Vagina (tissue), 2 donors: Measurements from ENCODE around the gene TNFRSF1B. TPM values are rescaled to one million over a fixed set of nuclear protein-coding genes. Genes with fewer than 3 reads are reported as not detected.
A peak's percentile ranks its signal among the peaks of the same experiment; 100 is the strongest.

Experiments
- DNase-seq, 2 donors: peaks; one replicate each; pipeline ENCODE4 v3.0.0-alpha.2; 2017; ENCODE audit errors: extremely low spot score in 2 of 2
- H3K27ac ChIP-seq: fragments of 200-600 bp; sonication (generic); one replicate; pipeline ENCODE4 v1.5.1; 2019
- H3K27me3 ChIP-seq: fragments of 200-600 bp; sonication (generic); one replicate; pipeline ENCODE4 v1.5.1; 2019
- H3K36me3 ChIP-seq, 2 donors: fragments of 200-600 bp; sonication (generic); one replicate each; pipeline ENCODE4 v1.5.1; 2017 to 2019
- H3K4me1 ChIP-seq: fragments of 200-600 bp; sonication (generic); one replicate; pipeline ENCODE4 v1.5.1; 2019
- H3K4me3 ChIP-seq, 2 donors: fragments of 200-600 bp; sonication (generic); 1 replicate in 1 of 2; 2 replicates in 1 of 2; pipeline ENCODE4 v1.5.1; 2016 to 2019
- H3K9me3 ChIP-seq: fragments of 200-600 bp; sonication (generic); one replicate; pipeline ENCODE4 v1.5.1; 2019
- CTCF ChIP-seq, 3 experiments: fragments of 450-650 bp in 2 of 3; fragments of 200-600 bp in 1 of 3; sonication (generic) in 1 of 3; IDR thresholded peaks; one replicate each; pipeline ENCODE4 v1.5.1; 2017 to 2019; ENCODE audit warnings: antibody characterized with exemption in 3 of 3, mild to moderate bottlenecking in 2 of 3, moderate library complexity in 2 of 3
- POLR2A ChIP-seq, 2 donors: fragments of 450-650 bp; IDR thresholded peaks; one replicate each; pipeline ENCODE4 v1.6.1; 2017; ENCODE audit warnings: antibody characterized with exemption in 2 of 2, mild to moderate bottlenecking in 2 of 2, moderate library complexity in 2 of 2
- POLR2AphosphoS5 ChIP-seq, 2 donors: sonication (generic); formaldehyde crosslinking; IDR thresholded peaks; one replicate each; pipeline ENCODE4 v1.9.0; 2017; ENCODE audit warnings: antibody characterized with exemption in 2 of 2, mild to moderate bottlenecking in 2 of 2, low read depth in 1 of 2; ENCODE audit not compliant: insufficient read depth in 1 of 2
- intact Hi-C: fragments of 100-400 bp; cut with DNase I; formaldehyde crosslinking; loops from one replicate; pipeline ENCODE4 v1.15.1; 2023
- total RNA-seq: library from RNA; depleted of rRNA; stranded (reverse); fragments of >200 nt; gene quantifications from one replicate; pipeline ENCODE4 v1.2.3, GENCODE V29; 2016

Gene TNFRSF1B
- total RNA-seq, 1 donor from 2014 or later = 41.0 TPM

GRCh38 chr1:12177156-12177998 lies 10.6 kb downstream of the TNFRSF1B start:
- Histone ChIP-seq H3K27ac (peak overlapping the region; percentile 80), H3K9me3 (no peaks in the 10 kb centered on the region), H3K36me3 (no peaks in the 10 kb centered on the region), H3K4me3 (no peak overlapping the region), H3K4me1 (peaks cover 93% of the 10 kb centered on the region), H3K27me3 (no peaks in the 10 kb centered on the region)
- DNase-seq = no peak
- no peak for TF ChIP-seq POLR2AphosphoS5 (IDR thresholded peaks at IDR 0.05; ENCODE audit: insufficient read depth in 1 of 2, low read depth in 1 of 2)
- no peak for TF ChIP-seq POLR2A (IDR thresholded peaks at IDR 0.05)
- no peak for TF ChIP-seq CTCF (IDR thresholded peaks at IDR 0.05)
- intact Hi-C loops = no loop called here

- Histone ChIP-seq H3K4me1 (peaks cover 93% of the 10 kb centered on the region), H3K36me3 (no peaks in the 10 kb centered on the region), H3K27me3 (no peaks in the 10 kb centered on the region), H3K4me3 (no peak overlapping the region), H3K27ac (peak overlapping the region; percentile 80), H3K9me3 (no peaks in the 10 kb centered on the region)
- no peak for TF ChIP-seq POLR2A (IDR thresholded peaks at IDR 0.05)
- no peak for TF ChIP-seq CTCF (IDR thresholded peaks at IDR 0.05)
- peak in 1 of 2 donors; percentile 33 for TF ChIP-seq POLR2AphosphoS5 (IDR thresholded peaks at IDR 0.05; ENCODE audit: insufficient read depth in 1 of 2, low read depth in 1 of 2)
- intact Hi-C loops = no loop called here
- DNase-seq = no peak
Measured at GRCh38 chr1:12177999-12178441, 11.2 kb downstream of the TNFRSF1B start.

GRCh38 chr1:12178511-12178910 lies 11.7 kb downstream of the TNFRSF1B start:
- intact Hi-C loops = no loop called here
- Histone ChIP-seq H3K27ac (peak overlapping the region; percentile 80), H3K27me3 (no peaks in the 10 kb centered on the region), H3K36me3 (no peaks in the 10 kb centered on the region), H3K9me3 (no peaks in the 10 kb centered on the region), H3K4me3 (no peak overlapping the region), H3K4me1 (peaks cover 91% of the 10 kb centered on the region)
- TF ChIP-seq POLR2AphosphoS5 (IDR thresholded peaks at IDR 0.05; ENCODE audit: insufficient read depth in 1 of 2, low read depth in 1 of 2) (no peak), CTCF (IDR thresholded peaks at IDR 0.05) (no peak), POLR2A (IDR thresholded peaks at IDR 0.05) (no peak)
- no peak for DNase-seq

- intact Hi-C loops = no loop called here
- Histone ChIP-seq H3K9me3 (no peaks in the 10 kb centered on the region), H3K27me3 (no peaks in the 10 kb centered on the region), H3K4me1 (peaks cover 92% of the 10 kb centered on the region), H3K36me3 (no peaks in the 10 kb centered on the region), H3K4me3 (no peak overlapping the region), H3K27ac (peak overlapping the region; percentile 80)
- DNase-seq = no peak
- TF ChIP-seq POLR2A (IDR thresholded peaks at IDR 0.05) (no peak), CTCF (IDR thresholded peaks at IDR 0.05) (no peak), POLR2AphosphoS5 (IDR thresholded peaks at IDR 0.05; ENCODE audit: insufficient read depth in 1 of 2, low read depth in 1 of 2) (no peak)
Measured at GRCh38 chr1:12179111-12179519, 12.3 kb downstream of the TNFRSF1B start.

- intact Hi-C loops = no loop called here
- no peak for TF ChIP-seq CTCF (IDR thresholded peaks at IDR 0.05)
- no peak for TF ChIP-seq POLR2AphosphoS5 (IDR thresholded peaks at IDR 0.05; ENCODE audit: insufficient read depth in 1 of 2, low read depth in 1 of 2)
- no peak for TF ChIP-seq POLR2A (IDR thresholded peaks at IDR 0.05)
- Histone ChIP-seq H3K36me3 (no peaks in the 10 kb centered on the region), H3K27me3 (no peaks in the 10 kb centered on the region), H3K4me1 (peaks cover 94% of the 10 kb centered on the region), H3K27ac (peak overlapping the region; percentile 80), H3K9me3 (no peaks in the 10 kb centered on the region), H3K4me3 (no peak overlapping the region)
- DNase-seq = no peak
Measured at GRCh38 chr1:12179676-12180075, 12.9 kb downstream of the TNFRSF1B start.
